HTR-8/SVneo (cell line): Measurements from ENCODE around the gene DPYSL5.

Experiments
- DNase-seq: peaks from one replicate; pipeline ENCODE4 v3.0.0; 2011; ENCODE audit warnings: low spot score, mixed read lengths; ENCODE audit not compliant: insufficient read length
- FAIRE-seq: peaks from 2 replicates; lab custom pipeline; 2011; peaks lifted over from hg19 to GRCh38; lab: Jason Lieb, UNC

The DPYSL5 gene

GRCh38 chr2:26840937-26841610 is 6.9 kb upstream of the DPYSL5 start:
- DNase-seq (no peak), FAIRE-seq (no peak)

GRCh38 chr2:26843041-26843440 is 4.9 kb upstream of the DPYSL5 start:
- FAIRE-seq, result no peak
- DNase-seq, result no peak

- no peak for DNase-seq
- no peak for FAIRE-seq
Measured at GRCh38 chr2:26845021-26845420, 2.9 kb upstream of the DPYSL5 start.

- peak; percentile 89 for FAIRE-seq
Measured at GRCh38 chr2:26846334-26847306, 1.3 kb upstream of the DPYSL5 start.

GRCh38 chr2:26847307-26847654 is 651 bp upstream of the DPYSL5 start:
- FAIRE-seq, result no peak
- no peak for DNase-seq

More at GRCh38 chr2:26846334-26847306, 1.3 kb upstream of the DPYSL5 start:
- peak; percentile 79 for DNase-seq

- FAIRE-seq (no peak), DNase-seq (peak; percentile 43)
Measured at GRCh38 chr2:26848336-26849055, 564 bp downstream of the DPYSL5 start.

GRCh38 chr2:26849056-26849999 is 1.4 kb downstream of the DPYSL5 start:
- no peak for DNase-seq
- no peak for FAIRE-seq

GRCh38 chr2:26850000-26850431 is 2.1 kb downstream of the DPYSL5 start:
- FAIRE-seq (no peak), DNase-seq (no peak)

GRCh38 chr2:26850505-26850904 is 2.6 kb downstream of the DPYSL5 start:
- DNase-seq (no peak), FAIRE-seq (no peak)

- DNase-seq (no peak), FAIRE-seq (no peak)
Measured at GRCh38 chr2:26852405-26853306, 4.7 kb downstream of the DPYSL5 start.

- FAIRE-seq (no peak), DNase-seq (no peak)
Measured at GRCh38 chr2:26853751-26854150, 5.8 kb downstream of the DPYSL5 start.

GRCh38 chr2:26854283-26854827 is 6.4 kb downstream of the DPYSL5 start:
- FAIRE-seq (no peak), DNase-seq (no peak)

- FAIRE-seq (no peak), DNase-seq (no peak)
Measured at GRCh38 chr2:26855466-26855865, 7.5 kb downstream of the DPYSL5 start.

GRCh38 chr2:26859622-26860021 is 11.7 kb downstream of the DPYSL5 start:
- DNase-seq (no peak), FAIRE-seq (peak; percentile 74)

GRCh38 chr2:26860211-26860850 is 12.4 kb downstream of the DPYSL5 start:
- DNase-seq (no peak), FAIRE-seq (no peak)

GRCh38 chr2:26861610-26862224 is 13.8 kb downstream of the DPYSL5 start:
- FAIRE-seq (no peak), DNase-seq (no peak)

- FAIRE-seq (peak; percentile 68), DNase-seq (no peak)
Measured at GRCh38 chr2:26864226-26864625, 16.3 kb downstream of the DPYSL5 start.
